Lower leg skin (tissue), 3 donors: ENCODE measurements around the gene G6PC2.

ENCODE experiments used
- CTCF ChIP-seq, 3 donors: fragments of 450-650 bp; IDR thresholded peaks; one replicate each; pipeline ENCODE4 v1.5.1; 2016; ENCODE audit warnings: antibody characterized with exemption in 3 of 3, mild to moderate bottlenecking in 3 of 3, moderate library complexity in 2 of 3
- POLR2A ChIP-seq, 2 donors: fragments of 450-650 bp; IDR thresholded peaks; one replicate each; pipeline ENCODE4 v1.6.1; 2016 to 2017; ENCODE audit warnings: antibody characterized with exemption in 2 of 2, mild to moderate bottlenecking in 1 of 2, moderate library complexity in 1 of 2

- TF ChIP-seq CTCF (IDR thresholded peaks at IDR 0.05) (no peak), POLR2A (IDR thresholded peaks at IDR 0.05) (no peak)
These were observed 25.7 kb downstream of the G6PC2 start for GRCh38 chr2:168926621-168927386.
